Transverse colon (tissue), 3 donors: ENCODE measurements around the gene BPIFB2.

Source experiments
- CTCF ChIP-seq, 5 experiments: fragments of 200-600 bp in 3 of 5; fragments of 450-650 bp in 2 of 5; sonication (generic) in 3 of 5; IDR thresholded peaks; 1 replicate in 2 of 5; 2 replicates in 3 of 5; pipeline ENCODE4 v1.5.1; 2016 to 2017; ENCODE audit warnings: antibody characterized with exemption in 5 of 5, inconsistent platforms in 3 of 5, mild to moderate bottlenecking in 2 of 5, moderate library complexity in 1 of 5
- POLR2A ChIP-seq: fragments of 450-650 bp; IDR thresholded peaks from one replicate; pipeline ENCODE4 v1.6.1; 2016; ENCODE audit warnings: antibody characterized with exemption, mild to moderate bottlenecking, moderate library complexity

- TF ChIP-seq CTCF (IDR thresholded peaks at IDR 0.05) (no peak), POLR2A (no peak)
Measured at GRCh38 chr20:33015114-33015484, 7.6 kb downstream of the BPIFB2 start.
